NCI-H128 (cell line): ENCODE results near the gene PACSIN2.
"Not testable (repeated sequence)": the region's sequence is repeated elsewhere in the genome, so short reads cannot be mapped to it uniquely, and the experiment has no call there.

Experiments
- DNase-seq: peaks from one replicate; lab custom pipeline; 2025; ENCODE audit not compliant: unreplicated experiment; lab: John Stamatoyannopoulos, UW

PACSIN2 gene, protein sequence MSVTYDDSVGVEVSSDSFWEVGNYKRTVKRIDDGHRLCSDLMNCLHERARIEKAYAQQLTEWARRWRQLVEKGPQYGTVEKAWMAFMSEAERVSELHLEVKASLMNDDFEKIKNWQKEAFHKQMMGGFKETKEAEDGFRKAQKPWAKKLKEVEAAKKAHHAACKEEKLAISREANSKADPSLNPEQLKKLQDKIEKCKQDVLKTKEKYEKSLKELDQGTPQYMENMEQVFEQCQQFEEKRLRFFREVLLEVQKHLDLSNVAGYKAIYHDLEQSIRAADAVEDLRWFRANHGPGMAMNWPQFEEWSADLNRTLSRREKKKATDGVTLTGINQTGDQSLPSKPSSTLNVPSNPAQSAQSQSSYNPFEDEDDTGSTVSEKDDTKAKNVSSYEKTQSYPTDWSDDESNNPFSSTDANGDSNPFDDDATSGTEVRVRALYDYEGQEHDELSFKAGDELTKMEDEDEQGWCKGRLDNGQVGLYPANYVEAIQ

DNA sequence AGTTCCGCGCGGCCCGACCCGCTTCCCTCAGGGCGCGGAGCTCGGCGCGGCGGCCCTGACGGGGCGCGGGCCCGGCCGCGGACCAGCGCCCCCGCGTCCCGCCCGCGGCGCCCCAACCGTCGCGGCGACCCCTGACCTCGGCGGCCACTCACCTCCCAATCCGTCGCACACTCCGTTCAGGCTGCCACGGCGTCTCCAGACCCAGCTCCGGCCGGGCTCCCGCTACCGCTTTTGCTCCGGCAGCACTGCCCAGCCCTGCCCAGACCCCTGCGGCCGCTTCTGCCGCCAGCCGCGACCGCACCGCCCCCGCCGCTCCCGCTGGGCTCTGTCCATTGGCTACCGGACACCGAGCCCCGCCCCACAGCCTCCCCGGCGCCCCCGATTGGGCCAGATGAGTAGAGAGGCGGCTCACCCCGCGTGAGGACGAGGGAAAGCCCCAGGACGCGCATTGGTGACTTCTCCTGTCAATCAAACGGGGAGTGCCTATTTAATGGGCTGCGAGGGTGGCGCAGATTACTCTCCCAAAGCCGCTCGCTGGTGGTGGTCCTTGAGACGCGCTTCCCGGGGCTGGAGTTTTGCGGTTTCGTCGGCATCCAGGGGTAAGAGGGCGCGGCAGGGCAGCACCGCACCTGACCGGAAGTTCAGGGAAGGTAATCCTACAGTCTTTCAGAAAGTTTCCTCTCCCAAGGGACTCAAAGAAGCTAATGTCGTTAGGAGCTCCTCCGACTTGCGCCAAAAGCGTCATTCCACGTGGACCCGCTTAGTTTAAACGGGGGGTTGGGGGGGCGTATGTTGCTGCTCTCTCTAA, at the start of gene PACSIN2:
PACSIN2 (minus strand) TSS at position 281 of the 808 bp plus-strand sequence. CDS start 103,069 bp downstream, outside the sequence.
- DNase-seq, result peak; percentile 93

DNA sequence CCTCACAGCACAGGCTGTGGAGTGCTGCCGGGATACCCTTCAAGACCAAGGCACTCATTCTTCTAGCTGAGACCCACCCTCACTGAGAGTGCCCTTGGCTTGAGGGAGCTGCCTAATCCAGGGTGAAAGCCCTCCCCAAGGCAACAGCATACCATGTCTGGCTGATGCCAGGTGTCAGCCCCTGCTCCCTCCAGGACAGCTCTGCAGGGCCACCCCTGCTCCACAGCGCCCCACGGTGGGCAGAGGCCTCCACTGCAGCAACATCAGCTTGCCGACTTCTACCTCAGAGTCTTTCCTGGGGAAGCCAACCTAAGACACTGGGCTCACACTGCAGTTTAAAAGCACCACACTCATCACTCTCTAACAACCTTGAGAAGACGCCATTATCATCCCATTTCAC, 45.2 kb upstream of the PACSIN2 start:
- no peak for DNase-seq

DNA sequence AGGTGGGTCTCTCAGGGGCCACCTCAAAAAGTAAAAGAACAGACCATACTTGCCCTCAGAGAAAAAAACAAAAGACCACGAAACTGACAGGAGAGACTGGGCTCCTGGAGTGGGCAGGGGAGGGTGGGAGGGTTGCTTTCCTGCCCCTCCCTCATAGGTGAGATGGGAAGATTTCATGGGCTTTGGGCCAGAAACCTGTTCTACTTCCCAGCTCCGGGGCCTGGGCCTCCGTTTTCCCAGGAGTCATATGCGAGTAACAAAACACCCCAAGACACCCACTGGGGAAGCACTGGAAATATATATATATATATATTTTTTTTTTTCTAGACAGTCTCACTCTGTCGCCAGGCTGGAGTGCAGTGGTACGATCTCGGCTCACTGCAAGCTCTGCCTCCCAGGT, 42.7 kb upstream of the PACSIN2 start:
- DNase-seq, result no peak

DNA sequence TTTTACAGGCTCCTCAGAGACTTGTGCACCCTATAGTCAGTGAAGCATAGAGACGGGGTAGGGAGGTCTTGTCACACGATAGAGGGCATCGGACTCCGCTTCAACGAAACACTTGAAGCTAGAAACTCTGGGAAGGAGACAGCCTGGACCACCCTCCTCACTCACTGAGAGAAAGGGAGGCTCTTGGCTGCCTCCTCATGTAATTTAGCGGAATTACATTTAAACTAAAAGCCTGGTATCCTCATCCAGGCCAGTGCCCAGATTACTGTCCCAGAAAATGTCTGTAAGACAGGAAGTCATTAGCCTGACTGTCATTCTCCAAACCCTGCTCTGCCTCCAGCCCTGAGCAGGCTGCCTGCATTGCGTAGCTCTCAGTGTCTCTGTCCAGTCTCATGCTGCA, 38.2 kb upstream of the PACSIN2 start:
- DNase-seq, result no peak

DNA sequence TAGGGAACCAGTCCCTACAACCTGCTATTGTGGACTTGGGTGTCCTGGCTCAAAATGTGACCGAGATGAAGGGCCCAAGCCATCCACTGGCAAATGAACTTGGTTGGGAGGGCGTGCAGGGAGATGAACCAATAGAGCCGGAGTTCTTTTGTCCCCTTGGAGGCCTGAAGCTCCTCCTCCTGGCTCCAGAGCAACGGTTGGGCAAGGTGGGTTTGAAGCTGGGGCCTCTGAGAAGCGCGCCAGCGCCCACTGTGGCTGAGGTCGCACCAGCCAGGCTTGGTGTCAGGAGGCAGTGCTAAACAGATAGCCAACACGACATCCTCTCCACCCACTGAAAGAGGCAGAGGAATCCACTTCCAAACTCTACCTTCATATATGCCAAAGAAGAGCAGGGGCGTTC, 36.0 kb upstream of the PACSIN2 start:
- no peak for DNase-seq

DNA sequence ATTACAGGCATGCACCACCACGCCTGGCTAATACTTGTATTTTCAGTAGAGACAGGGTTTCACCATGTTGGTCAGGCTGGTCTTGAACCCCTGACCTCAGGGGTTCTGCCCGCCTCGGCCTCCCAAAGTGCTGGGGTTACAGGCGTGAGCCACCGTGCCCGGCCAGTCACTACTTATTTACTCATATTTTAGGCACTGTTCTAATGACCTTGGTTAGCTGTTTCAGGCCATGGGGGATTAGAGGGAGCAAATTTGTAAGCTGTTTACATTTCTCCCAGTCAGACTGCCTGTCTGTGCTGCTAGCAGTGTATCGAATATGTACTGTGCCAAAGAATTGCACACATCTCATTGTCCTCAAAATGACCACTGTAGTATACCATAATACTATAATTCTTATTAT, 32.7 kb upstream of the PACSIN2 start:
- no peak for DNase-seq

DNA sequence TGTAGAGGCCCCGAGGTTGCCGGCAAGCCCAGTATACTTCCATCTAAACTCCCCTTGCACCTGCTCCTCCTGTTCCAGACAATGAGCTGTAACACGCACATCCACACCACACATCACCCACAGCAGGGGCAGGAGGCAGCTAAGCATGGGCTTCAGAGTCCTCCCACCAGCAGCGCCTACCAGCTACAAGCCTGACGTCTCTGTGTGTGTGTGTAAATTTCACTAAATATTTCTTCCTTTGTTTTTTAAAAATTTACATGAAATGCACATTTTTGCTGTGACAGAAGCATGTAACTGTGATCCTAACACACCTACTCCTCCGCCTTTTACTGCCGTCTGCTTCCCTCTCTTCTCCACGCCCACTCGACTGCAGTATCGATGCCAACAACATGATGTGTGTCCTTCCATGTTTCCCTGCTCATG, 29.4 kb upstream of the PACSIN2 start:
- DNase-seq, result no peak

DNA sequence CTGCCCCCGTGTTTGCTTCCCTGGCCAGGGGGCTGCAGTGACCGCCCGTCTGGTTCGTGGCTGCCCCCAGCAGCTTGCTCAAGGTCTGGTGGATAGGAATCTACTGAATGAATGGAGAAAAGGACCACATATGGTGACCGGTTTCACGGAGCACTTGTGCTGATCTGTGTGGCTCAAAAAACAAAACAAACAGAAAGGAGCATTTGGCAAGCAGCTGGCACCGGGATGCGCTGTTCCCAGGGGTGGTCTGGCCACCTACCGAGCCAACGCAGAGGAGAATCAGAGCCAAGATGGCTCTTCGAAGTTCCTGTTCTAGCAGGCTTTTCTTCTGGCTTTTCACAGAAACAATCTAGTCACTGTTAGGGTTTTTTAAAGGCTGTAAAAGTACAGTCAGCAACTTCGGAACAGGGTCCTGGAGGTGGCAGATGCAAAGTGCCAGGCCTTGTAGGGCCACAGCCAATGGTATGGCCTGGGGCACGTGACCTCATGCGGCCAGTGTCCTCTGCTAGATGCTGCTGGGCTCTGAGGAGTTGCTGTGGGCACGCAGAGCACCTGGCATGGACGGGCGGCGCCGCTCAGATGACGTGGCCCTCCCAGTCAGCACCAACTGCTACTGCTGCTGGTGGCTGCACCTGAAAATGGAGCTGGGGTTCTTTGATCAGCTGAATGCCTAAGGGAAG, 27.3 kb upstream of the PACSIN2 start:
- DNase-seq, result no peak

DNA sequence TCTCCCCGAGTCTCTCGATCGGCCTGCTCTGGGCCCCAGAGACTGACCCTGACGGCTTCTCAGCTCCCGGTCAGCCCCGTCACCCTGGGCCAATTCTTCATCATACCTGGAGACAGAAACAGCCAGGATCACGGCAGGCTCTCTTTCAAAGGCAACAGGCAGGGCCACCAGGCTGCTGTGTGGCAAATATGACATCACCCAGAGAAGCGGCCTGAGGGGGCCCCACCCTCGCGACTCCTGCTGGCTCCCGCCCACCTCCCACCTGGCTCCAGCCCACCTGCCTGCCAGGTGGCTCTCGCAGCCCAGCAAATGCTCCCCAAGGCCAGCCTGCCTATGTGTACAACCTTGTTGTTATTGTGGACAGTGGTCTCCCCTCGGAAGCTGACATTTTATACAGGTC, 24.9 kb upstream of the PACSIN2 start:
- DNase-seq, result no peak

DNA sequence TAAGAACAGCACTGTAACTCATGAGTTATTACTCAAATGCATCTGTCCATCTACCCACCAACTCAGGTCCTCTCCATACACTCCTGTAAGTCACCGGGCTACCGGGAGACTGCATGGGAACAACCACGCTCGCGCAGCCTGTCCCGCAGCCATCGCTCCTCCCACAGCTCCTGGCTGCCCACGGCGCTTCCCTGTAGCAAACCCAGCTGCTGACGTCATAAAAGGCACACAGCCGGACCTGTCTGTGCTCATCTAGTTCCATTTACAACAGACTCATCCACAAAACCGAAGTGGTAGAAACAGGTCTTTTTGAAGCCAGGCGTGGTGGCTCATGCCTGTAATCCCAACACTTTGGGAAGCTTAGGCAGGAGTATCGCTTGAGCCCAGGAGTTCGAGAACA, 23.4 kb upstream of the PACSIN2 start:
- DNase-seq, result no peak

DNA sequence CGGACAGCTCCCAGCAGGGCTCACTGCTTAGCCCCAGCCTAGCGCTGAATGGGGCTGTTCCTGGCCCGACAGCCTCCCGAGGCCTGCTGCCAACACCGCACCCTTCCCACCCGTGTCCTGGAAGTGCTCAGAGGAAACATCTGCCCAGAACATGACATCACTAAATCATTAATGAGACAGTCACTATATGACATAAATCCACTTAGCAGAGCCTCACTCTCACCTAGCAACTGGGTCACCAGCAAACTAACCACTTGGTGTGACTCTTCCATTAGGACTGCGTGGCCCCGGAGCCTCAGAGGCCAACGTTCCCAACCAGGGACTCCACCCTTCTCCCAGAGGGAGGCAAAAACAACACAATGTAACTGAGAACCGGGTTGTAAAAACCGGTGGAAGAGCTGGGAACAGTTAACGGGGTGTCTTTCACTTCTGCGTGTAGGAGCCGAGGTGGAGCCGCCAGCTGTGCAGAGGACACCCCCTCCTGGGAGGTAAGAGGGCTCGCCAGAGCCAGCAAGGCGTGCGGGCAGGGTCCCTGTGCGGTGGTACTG, 21.4 kb upstream of the PACSIN2 start:
- no peak for DNase-seq

DNA sequence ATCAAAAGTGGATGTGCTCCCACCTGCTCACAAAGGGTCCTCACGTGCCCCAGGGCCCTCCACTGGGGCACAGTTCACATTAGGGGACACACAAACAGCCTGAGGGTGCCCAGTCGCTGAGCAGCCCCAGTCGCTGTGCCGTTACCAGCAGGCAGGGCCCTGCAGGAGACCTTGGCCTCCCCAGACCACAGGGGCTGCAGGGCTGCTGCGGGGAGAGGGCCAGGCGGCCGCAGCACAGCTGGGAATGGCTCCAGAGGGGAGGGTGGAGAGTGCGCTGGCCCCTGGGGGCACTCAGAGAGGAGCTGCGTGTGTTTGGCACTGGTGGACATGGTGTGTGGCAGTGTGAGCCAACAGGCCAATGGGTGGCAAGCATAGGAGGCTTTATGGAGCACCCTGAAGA, 20.3 kb upstream of the PACSIN2 start:
- DNase-seq, result no peak

DNA sequence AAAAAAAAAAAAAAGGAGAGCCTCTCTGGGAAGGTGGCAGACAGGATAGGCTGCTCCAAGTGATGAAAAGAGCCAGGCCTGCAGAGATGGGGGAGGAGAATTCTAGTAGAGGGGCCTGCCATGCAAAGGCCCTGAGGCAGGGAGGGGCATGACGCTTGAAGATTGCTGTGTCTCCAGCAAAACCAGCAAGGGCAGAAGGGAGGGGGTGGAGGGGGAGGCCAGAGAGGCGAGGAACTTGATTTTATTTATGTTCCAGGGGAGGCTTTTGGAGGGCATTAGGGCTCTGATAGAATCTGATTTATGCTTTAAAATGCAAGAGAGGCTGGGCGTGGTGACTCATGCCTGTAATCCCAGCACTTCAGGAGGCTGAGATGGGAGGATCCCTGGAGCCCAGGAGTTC, 16.7 kb upstream of the PACSIN2 start:
- DNase-seq, result no peak

DNA sequence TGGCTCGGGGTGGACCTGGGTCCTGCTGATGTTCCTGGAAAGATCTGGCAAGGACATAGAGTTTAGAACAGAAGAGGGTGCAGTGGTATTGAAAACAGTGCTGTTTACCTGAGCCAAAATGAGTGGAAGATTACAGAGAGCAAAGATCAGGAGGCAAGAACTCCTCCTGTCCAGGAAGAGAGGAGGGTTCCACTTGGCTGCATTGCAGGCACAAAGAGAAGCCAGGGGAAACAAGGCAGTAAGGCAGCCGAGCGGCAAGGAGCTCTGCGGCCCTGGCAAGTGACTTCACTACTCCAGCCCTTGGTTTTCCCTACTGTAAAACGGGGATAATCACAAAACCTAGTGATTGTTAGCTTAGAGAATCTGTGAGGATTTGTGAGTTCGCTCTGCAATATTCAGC, 3.7 kb upstream of the PACSIN2 start:
- DNase-seq, result no peak

DNA sequence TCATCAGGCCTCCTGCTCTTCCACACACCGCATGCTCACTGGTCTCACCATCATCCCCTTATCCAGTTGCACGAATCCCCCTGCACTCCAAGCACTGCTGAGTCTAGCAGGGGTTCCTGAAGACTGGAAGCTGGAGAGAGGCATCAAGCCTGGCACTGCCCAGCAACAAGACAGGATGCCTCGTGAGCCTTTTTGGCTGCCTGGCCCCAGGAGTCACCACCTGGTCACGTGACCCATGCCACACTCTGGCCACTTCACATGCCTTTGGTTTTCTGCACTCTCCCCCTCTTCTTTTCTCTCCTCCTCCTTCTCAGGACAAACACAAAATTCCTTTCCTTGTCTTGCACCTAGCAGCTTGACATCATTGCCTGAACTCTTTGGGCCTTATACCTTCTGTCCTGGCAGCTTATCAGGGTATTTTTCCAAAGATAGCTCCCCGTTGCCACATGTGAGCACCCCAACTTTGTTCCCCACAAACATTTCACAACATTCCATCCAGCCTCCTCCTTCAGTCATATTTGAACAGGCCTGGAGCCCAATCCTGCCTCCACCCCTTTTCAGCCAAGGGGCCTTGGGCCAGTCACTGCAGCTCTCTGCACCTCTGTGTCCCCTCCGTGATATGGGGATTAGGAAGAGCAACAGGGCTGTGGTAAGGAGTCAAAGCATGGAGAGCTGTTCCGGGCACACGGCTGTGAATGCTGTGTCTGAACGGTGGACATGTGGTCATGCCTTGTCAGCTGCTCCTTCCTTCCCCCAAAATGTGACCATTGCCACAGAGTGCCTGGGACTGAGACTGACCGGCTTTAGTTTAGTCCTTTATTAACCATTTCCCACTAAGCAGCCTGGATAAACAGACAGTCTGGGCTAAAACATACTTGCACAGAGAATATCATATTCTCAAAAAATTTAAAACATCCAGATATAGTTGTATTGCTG, 2.8 kb upstream of the PACSIN2 start:
- DNase-seq, result no peak

DNA sequence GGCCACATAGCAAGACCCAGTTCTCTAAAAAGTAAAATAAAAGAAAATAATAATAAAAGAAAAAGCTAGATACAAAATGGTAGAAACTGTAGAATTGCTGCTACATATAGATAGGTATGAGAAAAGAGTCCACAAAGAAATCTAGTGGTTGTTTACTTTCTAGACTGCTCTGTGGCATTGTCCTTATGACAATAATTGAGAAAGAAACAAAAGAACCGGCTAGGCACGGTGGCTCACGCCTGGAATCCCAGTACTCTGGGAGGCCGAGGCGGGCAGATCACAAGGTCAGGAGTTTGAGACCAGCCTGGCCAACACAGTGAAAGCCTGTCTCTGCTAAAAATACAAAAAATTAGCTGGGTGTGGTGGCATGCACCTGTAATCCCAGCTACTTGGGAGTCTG, 1.2 kb upstream of the PACSIN2 start:
- DNase-seq, result not testable (repeated sequence)

DNA sequence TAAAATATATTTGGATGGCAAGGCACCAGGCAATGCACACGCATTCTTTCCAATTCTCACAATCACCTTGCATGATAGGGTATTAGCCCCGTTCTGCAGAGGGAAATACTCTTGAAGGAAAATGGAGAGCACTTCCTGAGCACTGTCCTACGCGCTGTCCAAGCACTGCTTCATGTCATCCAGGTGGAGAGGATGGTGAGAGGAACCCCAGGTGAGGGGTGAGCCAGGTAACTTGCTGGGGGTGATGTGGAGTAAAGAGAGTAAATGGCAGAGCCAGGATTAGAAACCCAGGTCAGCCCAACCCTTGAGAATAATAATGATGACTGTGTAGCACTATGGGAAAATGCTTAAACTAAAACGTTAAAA, 711 bp upstream of the PACSIN2 start:
- no peak for DNase-seq

DNA sequence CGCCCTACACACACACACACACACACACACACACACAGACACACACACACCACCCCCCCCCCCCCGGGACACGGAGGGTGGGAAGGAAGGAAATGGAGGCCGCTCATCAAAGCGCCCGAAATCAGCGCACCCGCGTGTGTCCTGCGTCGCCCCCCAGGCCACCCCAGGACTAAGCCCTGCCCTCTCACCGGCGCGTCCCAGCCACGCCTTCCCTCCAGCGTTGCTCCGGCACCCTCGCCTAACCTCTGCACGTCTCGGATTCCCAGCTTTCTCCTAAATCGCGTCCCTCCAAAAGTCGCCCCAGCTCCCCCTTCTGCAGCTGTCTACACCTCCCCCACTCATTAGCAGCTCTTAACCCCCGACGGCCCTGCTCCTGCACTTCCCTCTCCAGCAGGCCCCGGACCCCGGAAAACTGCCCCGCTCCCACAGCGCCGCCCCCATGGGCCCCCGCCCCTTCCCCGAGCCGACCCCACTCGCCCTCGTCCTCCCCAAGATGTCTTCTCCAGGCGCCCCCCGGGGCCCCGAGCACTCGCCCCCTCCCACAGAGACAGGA, 557 bp downstream of the PACSIN2 start:
- DNase-seq, result peak; percentile 3

DNA sequence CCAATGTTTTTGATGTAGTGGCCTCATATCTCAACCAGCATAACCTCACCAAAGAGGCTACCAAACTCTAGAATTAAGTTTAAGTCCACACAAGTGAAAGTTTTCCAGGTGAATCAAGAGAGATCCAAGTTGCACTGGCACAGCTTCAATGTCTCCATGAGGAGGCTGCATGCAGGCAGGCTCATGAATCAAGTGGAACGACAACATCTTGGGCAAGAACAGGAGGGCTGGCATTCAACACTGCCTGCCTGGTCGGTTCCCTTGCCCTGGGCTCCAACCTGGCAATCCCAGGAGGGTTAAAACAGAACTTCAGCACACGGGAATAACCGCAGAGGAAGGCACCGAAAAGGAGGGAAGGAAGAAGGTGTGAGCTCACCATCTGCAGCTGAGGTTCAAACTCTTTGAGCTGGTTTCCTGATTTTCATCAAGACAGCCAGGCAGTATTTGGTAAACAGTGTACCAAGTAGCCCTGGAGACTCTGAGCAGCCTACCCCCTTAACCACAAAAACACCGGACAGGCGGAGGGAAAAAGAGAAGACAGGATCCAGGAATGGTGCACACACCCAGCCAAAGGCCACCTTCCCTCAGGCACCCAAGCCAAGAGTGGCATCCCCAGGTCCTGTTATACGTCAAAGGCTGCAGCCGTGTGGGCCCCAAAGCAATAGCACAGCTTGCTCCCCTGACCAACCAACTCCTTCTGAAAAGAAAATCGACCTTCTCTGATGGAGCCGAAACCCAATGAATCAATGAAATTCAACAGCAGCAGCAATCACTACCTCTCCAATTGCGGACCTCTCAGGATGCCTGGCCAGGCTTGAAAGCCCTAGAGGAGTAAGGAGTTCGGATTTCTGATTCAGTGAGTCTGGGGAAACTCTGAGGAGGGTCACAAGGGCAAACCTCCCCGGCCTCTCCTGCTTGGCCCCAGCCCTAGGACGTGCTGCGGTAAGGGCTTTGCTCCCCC, 1.3 kb downstream of the PACSIN2 start:
- no peak for DNase-seq
